Neural crest cell (in vitro differentiated cells): ENCODE data around the gene MAP3K10. TPM values are rescaled to one million over a fixed set of nuclear protein-coding genes. Genes with fewer than 3 reads are reported as not detected.

Experiments used
- DNase-seq: peaks from one replicate; pipeline ENCODE4 v3.0.0; 2021; ENCODE audit warnings: low read depth, mixed read lengths, low spot score
- H3K27ac Mint-ChIP-seq: one replicate; pipeline ENCODE4 v1.8.0; 2021; ENCODE audit warnings: mild to moderate bottlenecking, mixed read lengths; ENCODE audit not compliant: unreplicated experiment
- H3K27me3 Mint-ChIP-seq: 2 replicates; pipeline ENCODE4 v1.8.0; 2021; ENCODE audit warnings: low read depth, mild to moderate bottlenecking, mixed read lengths
- H3K36me3 Mint-ChIP-seq: 2 replicates; pipeline ENCODE4 v1.8.0; 2021; ENCODE audit warnings: low read depth, mild to moderate bottlenecking, mixed read lengths
- H3K4me1 Mint-ChIP-seq: 2 replicates; pipeline ENCODE4 v1.8.0; 2021; ENCODE audit warnings: mixed read lengths
- H3K4me3 Mint-ChIP-seq: one replicate; pipeline ENCODE4 v1.8.0; 2021; ENCODE audit warnings: mild to moderate bottlenecking, mixed read lengths
- H3K9me3 Mint-ChIP-seq: 2 replicates; pipeline ENCODE4 v1.8.0; 2021; ENCODE audit warnings: mixed read lengths
- total RNA-seq: library from RNA; stranded (reverse); gene quantifications from 2 replicates; pipeline ENCODE4 v1.2.1, GENCODE V29; 2021
- TF ChIP-seq, protein P1 (sequence below): fragments of 200-600 bp; sonication (generic); conservative IDR thresholded peaks from 2 replicates; pipeline ENCODE4 v1.5.0; 2021; ENCODE audit warnings: antibody characterized with exemption, mild to moderate bottlenecking

Gene MAP3K10
- total RNA-seq, 1 donor from 2014 or later, result 34.2 TPM

DNA sequence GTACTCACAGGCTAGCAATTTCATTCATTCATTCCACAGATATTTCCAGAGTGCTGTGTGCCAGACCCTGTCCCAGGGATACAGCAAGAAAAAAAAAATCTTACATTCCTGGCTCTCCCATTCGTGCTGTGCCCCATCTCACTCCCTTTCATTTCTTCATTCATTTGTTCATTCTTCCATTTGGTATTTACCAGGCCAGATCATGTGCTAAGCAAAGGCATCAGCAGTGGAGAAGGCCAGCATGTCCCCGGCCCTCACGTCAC lies 2.3 kb downstream of the MAP3K10 start:
- Mint-ChIP-seq H3K27me3 (peaks cover 9% of the 10 kb centered on the region), H3K4me3 (peak overlapping the region; percentile 73), H3K9me3 (no peaks in the 10 kb centered on the region), H3K4me1 (peaks cover 14% of the 10 kb centered on the region), H3K36me3 (no peaks in the 10 kb centered on the region), H3K27ac (no peak overlapping the region)
- no peak for DNase-seq
- TF ChIP-seq, protein P1, sequence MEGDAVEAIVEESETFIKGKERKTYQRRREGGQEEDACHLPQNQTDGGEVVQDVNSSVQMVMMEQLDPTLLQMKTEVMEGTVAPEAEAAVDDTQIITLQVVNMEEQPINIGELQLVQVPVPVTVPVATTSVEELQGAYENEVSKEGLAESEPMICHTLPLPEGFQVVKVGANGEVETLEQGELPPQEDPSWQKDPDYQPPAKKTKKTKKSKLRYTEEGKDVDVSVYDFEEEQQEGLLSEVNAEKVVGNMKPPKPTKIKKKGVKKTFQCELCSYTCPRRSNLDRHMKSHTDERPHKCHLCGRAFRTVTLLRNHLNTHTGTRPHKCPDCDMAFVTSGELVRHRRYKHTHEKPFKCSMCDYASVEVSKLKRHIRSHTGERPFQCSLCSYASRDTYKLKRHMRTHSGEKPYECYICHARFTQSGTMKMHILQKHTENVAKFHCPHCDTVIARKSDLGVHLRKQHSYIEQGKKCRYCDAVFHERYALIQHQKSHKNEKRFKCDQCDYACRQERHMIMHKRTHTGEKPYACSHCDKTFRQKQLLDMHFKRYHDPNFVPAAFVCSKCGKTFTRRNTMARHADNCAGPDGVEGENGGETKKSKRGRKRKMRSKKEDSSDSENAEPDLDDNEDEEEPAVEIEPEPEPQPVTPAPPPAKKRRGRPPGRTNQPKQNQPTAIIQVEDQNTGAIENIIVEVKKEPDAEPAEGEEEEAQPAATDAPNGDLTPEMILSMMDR, result no peak

DNA sequence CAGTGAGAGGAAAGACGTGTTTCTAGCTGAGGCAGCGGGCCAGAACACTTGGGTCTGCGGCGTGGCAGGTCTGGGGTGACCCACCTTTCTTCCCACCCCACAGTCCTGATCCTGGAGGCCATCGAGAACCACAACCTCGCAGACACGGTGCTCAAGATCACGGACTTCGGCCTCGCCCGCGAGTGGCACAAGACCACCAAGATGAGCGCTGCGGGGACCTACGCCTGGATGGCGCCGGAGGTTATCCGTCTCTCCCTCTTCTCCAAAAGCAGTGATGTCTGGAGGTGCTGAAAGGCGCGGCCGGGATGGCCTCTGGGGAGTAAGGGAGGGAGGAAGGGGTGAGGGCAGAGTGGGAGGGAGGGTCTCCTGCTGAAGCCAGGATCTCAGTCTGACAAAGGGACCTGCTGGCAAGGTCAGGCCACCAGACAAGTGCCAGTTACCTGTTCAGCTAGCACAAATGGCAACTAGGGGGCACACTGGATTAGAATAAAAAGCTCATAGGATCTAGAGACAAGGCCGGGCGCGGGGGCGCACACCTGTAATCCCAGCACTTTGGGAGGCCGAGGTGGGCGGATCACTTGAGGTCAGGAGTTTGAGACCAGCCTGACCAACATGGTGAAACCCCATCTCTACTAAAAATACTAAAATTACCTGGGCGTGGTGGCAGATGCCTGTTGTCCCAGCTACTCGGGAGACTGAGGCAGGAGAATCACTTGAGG lies 7.2 kb downstream of the MAP3K10 start:
- Mint-ChIP-seq H3K9me3 (no peaks in the 10 kb centered on the region), H3K4me1 (peaks cover 9% of the 10 kb centered on the region), H3K27me3 (no peaks in the 10 kb centered on the region), H3K4me3 (no peak overlapping the region), H3K36me3 (peaks cover 3% of the 10 kb centered on the region), H3K27ac (no peak overlapping the region)
- TF ChIP-seq, protein P1, result no peak
- DNase-seq, result no peak

DNA sequence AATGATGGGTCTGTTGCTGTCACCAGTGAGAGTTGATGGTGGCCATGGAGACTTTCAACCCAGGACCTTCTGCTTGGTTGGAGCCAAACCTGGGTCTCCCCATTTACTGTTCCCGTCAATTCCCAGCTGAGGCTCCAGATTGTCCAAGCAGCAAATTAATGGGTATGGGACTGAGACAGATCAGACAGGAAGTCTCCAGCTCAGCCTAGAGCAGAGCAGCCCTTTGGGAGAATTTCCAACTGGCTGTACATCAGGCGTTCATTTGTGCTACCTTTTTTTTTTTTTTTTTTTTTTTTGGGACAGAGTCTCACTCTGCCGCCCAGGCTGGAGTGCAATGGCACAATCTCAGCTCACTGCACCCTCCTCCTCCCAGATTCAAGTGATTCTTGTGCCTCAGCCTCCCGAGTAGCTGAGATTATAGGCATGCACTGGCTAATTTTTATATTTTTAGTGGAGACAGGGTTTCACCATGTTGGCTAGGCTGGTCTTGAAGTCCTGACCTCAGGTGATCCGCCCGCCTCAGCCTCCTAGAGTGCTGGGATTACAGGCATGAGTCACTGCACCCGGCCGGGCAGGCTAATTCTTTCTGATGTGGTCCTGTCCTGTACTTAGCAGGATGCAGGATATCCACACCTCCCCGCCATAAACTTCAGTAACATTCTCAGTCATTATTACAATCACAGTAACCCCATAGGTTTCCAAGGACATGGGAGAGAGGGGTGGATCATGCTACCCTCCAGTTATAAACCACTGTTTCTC lies 9.3 kb downstream of the MAP3K10 start:
- Mint-ChIP-seq H3K36me3 (peaks cover 7% of the 10 kb centered on the region), H3K4me3 (no peak overlapping the region), H3K27ac (no peak overlapping the region), H3K27me3 (no peaks in the 10 kb centered on the region), H3K4me1 (peaks cover 4% of the 10 kb centered on the region), H3K9me3 (no peaks in the 10 kb centered on the region)
- DNase-seq, result no peak
- TF ChIP-seq, protein P1, result no peak

DNA sequence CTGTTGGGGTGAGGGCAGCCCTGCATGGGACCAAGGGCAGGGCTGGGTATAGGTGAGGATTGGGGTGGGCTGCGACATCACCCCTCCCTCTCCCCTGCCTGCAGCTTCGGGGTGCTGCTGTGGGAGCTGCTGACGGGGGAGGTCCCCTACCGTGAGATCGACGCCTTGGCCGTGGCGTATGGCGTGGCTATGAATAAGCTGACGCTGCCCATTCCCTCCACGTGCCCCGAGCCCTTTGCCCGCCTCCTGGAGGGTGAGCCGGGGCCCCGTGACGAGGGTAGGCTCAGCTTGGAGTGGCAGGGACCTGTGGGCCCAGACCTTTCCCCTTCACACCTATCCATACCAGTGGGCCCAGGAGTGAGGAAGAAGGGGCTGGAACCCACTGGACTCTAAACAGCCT lies 13.2 kb downstream of the MAP3K10 start:
- TF ChIP-seq, protein P1, result no peak
- no peaks in the 10 kb centered on the region for H3K27me3 Mint-ChIP-seq
- no peak for DNase-seq
- H3K4me3 Mint-ChIP-seq, result no peak overlapping the region
- peaks cover 7% of the 10 kb centered on the region for H3K36me3 Mint-ChIP-seq
- H3K27ac Mint-ChIP-seq, result no peak overlapping the region
- no peaks in the 10 kb centered on the region for H3K4me1 Mint-ChIP-seq
- no peaks in the 10 kb centered on the region for H3K9me3 Mint-ChIP-seq

DNA sequence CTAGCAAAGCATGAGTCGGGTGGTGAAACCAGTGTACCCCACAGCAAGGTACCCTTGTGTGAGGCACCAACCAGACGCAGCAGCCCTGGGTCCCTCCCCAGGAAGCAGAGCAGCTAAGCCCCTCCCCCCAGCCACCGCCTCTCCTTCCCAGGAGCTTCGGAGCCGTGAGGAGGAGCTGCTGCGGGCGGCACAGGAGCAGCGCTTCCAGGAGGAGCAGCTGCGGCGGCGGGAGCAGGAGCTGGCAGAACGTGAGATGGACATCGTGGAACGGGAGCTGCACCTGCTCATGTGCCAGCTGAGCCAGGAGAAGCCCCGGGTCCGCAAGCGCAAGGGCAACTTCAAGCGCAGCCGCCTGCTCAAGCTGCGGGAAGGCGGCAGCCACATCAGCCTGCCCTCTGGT lies 14.5 kb downstream of the MAP3K10 start:
- H3K4me1 Mint-ChIP-seq, result no peaks in the 10 kb centered on the region
- no peak overlapping the region for H3K27ac Mint-ChIP-seq
- no peaks in the 10 kb centered on the region for H3K27me3 Mint-ChIP-seq
- H3K9me3 Mint-ChIP-seq, result no peaks in the 10 kb centered on the region
- TF ChIP-seq, protein P1, result no peak
- H3K4me3 Mint-ChIP-seq, result no peak overlapping the region
- peaks cover 7% of the 10 kb centered on the region for H3K36me3 Mint-ChIP-seq
- DNase-seq, result no peak
